ENCODE results near the gene RUNX2.

RUNX2 gene

GRCh38 chr6:45433533-45434380 lies 105.6 kb downstream of the RUNX2 start:
- no peak for DNase-seq (ENCODE audit: low read depth)

- DNase-seq (ENCODE audit: low read depth) = no peak
Measured at GRCh38 chr6:45434381-45434700, 106.2 kb downstream of the RUNX2 start.

DNA sequence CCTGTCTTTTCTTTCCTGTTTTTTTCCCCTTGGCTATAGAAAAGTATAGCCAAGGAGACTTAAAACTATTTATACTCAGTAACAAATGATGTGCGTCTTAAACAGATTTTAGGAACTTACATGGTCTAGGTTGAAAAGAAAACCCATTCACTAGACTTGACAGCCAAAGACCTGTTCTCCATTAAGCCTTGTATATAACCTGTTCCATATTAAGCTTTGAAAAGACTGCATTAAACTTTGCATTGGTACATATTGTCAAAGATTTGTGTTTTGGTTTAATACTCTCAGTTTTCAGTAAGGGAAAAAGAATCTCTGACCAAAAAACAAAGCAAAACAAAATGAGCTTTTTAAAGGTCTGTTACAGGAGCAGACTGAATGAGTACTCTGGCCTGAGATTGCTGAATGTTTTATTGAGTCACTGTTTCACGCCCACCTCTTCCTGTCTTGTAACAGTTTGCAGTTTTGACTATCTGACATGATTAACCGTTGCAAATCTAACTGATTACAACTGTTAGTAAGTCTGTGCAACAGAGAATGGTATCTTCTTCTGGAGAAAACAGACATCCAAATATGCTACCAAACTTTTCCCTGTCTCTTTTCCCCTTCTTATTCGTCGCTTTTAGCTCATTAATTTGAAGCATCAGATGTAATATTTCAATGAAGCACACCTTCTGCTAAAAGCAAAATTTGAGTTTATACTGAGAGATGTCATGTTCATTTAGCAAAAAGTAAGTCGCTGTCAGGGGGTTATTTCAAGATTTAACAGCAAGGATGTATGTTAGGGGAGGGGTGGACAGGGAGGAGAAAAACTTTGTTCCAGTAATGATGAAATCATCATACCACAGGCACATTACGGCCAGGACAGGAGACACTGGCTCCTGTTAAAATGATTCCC lies 108.7 kb downstream of the RUNX2 start:
- DNase-seq (ENCODE audit: low read depth) = no peak

DNA sequence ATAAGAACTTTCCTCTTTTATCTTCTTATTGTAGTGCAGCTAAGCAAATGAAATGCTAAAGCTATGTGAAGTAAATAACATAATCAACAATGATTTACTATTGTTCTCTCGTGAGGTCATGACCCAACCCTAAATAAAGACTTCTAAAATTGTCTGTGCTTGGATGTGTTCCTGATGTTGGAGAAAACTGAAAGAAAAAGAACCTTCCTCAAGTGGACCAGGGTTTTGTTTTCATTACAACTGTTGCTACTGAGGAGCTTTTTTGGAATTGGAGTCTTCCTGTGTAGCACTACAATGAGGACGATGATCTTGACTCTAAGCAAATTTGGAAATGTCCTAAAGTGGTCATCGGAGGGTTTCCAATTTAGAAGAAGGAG lies 109.3 kb downstream of the RUNX2 start:
- DNase-seq (ENCODE audit: low read depth) = no peak

GRCh38 chr6:45438151-45438550 lies 110.0 kb downstream of the RUNX2 start:
- DNase-seq (ENCODE audit: low read depth) = no peak

- no peak for DNase-seq (ENCODE audit: low read depth)
Measured at GRCh38 chr6:45438849-45439406, 110.8 kb downstream of the RUNX2 start.

- no peak for DNase-seq (ENCODE audit: low read depth)
Measured at GRCh38 chr6:45439459-45439858, 111.3 kb downstream of the RUNX2 start.

- no peak for DNase-seq (ENCODE audit: low read depth)
Measured at GRCh38 chr6:45439861-45440388, 111.8 kb downstream of the RUNX2 start.

DNA sequence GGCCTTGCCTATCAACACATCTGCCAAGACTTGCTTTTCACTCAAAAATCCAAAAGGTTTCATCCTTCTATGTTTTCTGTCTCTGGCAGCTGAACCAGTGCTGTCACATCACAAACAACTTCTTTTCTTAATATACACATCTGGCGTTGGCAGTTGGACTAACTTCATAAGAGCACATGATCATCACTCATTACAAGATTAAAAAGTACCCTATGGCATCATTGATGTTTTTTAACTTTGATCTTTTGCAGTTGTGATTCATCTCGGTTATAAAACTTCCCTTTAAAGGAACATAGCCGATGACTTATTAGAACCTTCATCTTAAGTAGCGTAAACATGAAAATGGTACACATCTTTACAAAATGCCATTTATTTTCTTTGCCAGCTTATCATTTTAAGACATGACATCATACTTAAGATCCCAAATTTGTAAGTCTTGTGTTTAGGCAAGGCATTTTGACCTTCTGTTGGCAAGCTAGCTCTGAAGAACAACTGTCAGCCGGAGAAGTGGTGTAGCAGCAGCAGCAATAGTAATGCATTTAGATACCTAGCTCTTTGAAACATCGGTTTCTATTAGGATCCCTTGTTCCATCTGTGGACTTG lies 113.8 kb downstream of the RUNX2 start:
- no peak for DNase-seq (ENCODE audit: low read depth)

GRCh38 chr6:45442716-45443115 lies 114.6 kb downstream of the RUNX2 start:
- no peak for DNase-seq (ENCODE audit: low read depth)

- DNase-seq (ENCODE audit: low read depth) = no peak
Measured at GRCh38 chr6:45445364-45445748, 117.2 kb downstream of the RUNX2 start.

DNA sequence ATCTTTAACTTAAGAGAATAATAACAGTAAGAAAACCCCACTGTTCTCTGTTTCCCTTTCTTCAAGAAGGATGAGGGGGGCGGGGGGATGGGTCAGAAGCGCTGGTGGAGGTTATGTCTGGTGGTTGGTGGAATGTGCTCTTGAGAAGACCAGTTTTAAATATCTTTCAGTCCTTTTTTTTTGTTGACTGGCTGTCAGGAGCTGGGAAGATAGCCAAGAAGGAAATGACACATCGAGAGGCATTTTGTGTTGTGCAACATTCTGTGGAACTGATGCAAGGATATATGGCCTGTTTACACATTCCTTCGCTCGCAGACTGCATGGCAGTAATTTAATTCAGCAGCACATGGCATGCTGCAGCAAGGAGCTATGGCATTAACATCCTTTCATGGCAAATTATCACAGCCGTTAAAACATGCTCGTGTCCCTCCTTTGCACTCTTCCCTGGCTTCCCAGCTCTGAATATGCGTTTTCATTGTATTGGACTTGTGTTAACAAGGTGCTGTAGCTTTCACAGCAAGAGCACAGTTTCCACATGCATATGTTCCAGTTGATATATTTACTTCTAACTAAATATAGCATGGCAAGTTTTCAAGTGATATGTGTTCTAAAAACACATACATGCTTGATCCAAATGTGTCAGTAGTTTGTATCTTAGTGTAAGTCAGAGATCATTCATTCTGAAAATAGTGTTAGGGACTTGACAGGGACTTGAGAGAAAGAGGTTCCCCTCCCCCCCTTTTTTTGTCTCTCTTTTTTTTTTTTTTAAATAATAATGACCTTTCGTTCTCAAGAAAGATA lies 117.8 kb downstream of the RUNX2 start:
- DNase-seq (ENCODE audit: low read depth) = no peak

DNA sequence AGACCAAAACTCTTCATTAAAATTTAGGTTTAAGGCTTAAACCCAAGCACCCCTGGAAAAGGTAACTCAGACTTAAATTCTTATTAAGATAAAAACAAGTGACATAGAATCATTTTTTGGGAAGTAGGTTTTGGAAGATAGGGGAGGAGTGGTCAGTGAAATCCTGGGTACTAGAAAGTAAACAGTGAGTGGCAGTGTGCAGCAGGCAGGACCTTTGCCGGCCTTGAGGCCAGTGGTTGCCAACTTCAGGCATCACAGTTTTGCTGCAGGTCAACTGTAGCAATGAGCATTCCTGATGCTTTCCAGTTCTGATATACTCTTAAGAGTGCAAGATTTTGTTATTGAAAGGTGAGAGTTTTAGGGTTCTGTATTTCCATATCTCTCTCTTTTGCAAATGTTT lies 118.9 kb downstream of the RUNX2 start:
- DNase-seq (ENCODE audit: low read depth) = no peak

DNA sequence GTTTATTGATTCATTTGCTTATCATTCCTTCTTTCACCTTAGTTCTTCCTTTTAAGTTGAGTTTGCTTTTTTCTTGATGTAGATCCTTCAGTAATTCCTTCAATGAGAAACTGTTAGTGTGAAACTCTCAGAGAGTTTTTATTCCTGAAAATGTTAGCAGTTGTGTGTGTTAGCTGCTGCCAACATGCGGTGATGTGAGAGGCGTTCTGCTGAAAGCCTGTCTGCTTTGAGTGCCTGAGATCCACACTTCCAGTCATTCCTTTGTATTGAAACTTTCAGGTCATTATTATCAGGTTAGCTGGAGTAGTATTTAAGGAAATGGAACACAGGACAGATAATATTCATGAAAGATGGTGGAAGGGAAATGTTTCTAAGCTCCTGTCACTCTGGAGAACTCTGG lies 119.6 kb downstream of the RUNX2 start:
- DNase-seq (ENCODE audit: low read depth) = no peak

DNA sequence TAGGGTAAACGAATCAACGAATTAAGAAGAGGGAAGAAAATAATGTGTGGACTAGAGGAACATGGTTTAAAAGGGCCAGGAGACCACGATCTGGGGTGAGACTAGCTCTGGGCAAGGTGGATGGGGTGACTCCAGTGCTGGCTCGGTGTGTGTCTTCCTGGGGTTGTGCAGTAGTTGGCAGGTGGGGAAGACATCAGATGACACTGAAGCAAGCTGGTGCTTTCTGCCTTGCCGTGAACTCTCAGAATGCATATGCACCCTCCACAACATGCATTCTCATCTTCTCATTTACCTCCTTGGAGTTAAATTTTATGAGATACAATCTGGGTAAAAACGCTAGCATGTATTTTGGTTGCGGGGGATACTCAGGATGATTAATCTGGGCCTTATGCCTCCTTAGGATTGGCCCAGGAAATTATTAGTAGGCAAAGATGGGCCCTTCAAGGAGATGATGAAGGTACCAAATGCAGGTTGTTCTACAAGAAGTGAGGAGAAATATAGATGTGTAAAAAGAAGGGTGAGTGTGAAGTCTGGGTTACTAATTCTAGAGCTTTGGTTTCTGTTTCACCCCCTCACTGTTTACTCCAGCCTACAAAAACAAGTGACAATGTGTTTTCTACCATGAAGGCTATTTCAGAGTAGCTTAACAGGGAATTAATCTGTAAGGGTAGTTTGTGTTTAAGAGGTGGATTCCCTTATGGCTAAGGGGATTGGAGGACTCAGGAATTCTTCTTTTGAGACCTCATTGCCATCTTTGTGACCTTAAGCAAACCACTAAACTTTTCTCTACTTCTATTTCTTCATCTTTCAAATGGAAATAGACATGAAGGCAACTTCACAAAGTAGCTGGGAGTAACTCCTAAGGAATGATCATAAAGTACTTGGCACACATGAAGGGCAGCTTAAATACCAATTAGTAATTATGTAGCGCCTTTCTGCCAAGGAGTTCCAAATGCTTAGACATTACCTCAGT lies 120.6 kb downstream of the RUNX2 start:
- DNase-seq (ENCODE audit: low read depth) = no peak

GRCh38 chr6:45450132-45450531 lies 122.0 kb downstream of the RUNX2 start:
- DNase-seq (ENCODE audit: low read depth) = no peak

- no peak for DNase-seq (ENCODE audit: low read depth)
Measured at GRCh38 chr6:45450831-45451230, 122.7 kb downstream of the RUNX2 start.

DNA sequence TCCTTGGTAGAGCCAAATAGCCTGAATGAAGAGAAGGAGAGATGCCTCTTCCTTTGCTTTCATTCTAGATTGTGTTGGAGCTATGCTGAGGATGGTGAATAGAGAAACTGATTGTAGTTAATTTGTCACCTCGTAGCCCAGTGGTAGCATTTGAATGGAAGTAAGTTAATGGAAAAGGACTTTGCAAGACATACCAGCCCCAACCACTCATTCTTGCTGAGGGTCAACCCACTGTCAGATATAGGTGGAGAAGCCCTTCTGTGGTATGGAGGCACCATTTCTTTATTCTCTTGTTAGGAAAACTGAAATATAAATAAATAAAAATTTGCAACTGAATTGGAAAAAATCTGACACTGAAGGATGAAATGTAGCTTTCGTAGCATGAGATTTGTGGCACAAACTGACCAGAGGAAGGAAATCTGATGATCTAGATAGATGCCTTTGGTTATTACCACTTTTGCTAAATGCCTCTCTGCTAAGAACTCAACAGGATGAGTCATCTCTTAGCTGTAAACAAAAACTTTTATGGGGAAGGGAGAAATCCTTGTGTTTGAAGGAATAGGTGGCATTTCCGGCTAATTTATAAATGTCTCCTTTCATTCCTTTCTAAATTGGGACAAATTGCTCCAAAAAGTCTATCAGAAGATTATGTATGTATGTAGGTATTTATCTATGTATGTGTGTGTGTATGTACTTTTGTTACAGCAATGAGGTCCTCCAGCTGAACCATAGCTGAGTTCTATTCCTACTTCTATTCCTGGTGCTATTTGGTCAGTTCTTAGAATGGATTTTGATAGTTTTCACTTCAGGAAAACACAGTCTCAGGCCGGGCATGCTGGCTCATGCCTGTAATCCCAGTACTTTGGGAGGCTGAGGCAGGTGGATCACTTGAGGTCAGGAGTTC lies 126.1 kb downstream of the RUNX2 start:
- DNase-seq (ENCODE audit: low read depth) = no peak

DNA sequence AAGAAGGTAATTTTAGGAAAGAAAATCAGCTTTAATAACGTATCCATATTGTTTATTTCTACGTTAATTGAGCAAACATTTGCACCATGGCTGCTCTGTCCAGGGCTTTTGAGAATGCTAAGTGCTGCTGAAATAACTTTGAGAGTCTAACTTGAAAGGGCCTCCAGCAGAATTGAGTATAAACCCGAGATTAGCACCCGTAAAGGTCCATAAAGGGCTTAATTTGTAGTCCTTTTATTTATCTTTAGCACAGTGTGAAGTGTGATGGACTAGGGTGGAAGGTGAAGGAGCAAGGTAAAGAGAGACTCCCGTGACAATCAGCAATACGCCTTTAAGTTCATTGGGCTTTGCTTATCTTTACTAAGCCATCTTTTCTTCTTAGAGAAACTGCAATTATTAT lies 127.3 kb downstream of the RUNX2 start:
- no peak for DNase-seq (ENCODE audit: low read depth)
